Eye (tissue), 1 donor: ENCODE results near the gene BMPER.

Experiments
- DNase-seq: peaks from one replicate; pipeline ENCODE4 v3.0.0-alpha.2; 2015

BMPER gene

DNA sequence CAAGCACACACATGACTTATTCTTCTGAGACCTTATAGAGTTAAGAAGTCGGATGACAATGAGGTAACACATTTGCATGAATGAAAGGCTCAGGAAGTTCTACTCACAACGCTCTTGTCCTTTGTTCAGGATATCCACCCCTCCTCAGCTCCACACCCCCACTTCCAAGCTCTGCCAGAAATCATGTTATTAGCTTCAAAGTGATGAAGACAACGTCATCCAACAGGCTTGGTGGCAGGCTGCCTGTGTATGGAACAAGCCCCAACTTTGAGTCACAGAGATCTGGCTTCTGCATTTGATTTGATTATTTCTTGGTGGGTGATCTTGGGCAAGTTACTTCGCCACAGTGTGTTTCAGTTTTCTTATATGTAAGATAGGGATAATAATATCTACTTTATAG lies 12.4 kb upstream of the BMPER start:
- DNase-seq = no peak

DNA sequence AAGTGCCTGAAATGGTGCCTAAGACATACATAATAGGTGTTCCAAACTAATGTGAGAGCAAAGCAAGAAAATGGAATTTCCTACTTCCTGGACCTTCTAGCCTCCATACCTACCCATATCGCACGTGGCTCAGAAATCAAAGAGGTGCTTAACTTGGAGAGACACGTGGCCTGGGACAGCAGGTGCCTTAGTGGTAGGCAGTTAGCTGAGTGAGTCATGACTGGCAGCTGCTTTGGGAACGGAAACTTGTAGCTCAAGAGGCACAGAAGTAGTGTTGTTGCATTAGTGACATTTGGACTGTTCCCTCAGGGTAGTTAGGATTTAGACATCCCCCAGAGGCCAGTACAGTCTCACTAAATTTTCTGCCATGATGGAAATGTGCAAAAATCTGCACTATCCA lies 12.0 kb upstream of the BMPER start:
- no peak for DNase-seq

DNA sequence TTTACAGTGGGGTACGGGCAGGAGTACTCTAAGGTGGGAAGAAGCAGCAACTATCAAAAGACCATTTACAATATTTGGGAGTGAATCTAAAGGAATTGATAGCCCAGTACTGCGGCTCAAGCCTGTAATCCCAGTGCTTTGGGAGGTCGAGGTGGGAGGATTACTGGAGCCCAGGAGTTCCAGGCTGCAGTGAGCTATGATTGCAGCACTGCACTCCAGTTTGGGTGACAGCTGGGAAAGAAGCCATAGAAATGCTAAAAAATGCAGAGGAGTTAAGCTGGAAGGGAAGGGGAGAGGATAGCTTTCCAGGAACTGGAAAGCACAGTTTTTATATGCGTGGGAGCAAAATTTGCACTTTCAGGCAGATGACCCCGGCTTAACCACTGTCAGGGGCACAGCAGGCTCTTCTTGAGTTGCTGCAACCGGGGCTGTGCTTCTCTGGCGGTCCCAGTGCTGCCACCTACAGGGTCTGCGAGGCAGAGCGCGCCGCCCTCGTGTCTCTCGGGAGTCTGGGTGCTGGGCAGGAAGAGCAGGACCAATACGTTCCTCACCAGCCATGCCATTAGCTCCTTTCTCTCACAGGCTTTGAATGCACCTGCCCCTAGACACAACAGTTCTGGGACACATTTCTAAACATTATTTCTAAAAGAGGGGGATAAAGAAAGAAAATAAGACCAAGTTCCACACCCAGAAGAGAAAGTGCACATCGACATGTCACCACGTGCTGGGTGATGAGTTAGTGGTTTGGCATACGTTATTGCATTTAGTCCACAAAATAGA lies 10.1 kb upstream of the BMPER start:
- DNase-seq = peak; percentile 91

DNA sequence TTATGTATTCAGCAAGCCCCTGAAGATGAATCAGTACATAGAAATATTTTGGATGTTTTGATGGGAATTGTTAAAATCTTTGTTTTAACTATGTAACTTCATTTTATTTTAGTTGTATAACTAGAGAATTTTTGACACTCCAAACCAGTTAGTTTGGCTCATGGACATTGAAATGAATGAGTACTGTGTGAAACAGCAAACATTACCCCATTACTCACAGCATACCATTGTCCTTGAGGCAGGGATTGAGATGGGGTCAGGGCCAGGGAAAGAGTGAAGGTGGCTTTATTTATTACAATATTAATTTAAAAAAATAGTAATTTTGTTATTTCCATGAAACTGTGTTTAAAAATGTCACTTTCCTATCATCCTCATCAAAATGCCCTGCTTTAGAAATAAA lies 4.8 kb upstream of the BMPER start:
- DNase-seq = no peak

DNA sequence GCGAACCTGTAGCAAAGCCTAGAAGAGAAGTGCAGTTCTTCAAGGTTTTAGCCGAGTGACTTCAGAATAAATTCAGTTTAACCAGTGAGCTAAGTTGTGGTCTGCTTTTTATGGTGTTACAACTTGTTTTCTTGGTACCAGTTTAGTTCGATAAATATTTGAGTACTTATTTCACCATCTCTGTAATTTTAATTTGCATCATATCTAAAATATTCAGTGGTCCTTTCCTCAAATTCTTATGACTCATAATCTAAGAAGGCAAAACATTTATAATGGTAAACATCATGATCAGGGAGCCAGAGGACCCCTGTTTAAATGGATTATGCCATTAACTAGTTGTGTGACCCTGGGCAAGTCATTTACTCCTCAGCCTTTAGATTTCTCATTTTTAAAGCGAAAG lies 4.1 kb upstream of the BMPER start:
- DNase-seq = no peak

DNA sequence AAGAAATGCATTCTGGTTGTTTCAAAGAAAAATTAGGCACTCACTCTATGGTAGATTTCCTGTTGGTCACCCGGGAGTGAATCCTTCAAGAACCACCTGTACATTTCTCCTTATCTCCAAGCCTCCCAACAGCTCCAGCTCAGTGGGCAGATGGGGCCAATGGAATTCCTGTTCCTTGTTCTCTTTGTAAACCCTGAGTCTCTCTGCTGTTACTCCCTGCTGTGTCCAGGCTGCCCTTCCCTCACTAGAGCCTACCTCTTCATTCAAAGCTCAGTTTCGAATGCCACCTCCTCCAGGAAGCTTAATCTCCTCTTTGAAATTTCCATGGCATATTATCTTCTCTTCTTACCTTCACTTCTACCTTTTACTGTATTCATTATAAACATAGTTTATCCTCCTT lies 3.5 kb upstream of the BMPER start:
- no peak for DNase-seq

DNA sequence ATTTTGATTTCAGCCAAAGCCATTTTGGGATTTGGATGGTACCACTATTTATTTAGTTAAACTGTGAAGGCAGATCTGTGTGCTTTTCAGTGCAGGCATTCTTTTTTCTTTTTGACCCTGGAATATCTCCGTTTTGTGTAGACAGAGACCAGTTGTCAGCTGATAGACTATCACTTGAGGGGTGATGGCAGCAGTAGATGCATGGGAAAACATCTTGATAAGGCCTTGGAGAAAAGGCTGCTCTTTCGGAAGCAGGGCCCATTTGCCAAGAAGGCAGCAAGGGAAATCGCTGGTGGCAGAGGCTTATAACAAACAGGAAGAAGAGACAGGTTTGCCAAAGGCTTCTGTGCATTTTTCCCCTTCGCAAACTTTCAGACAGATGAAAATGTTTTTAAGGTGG lies 2.6 kb upstream of the BMPER start:
- no peak for DNase-seq

DNA sequence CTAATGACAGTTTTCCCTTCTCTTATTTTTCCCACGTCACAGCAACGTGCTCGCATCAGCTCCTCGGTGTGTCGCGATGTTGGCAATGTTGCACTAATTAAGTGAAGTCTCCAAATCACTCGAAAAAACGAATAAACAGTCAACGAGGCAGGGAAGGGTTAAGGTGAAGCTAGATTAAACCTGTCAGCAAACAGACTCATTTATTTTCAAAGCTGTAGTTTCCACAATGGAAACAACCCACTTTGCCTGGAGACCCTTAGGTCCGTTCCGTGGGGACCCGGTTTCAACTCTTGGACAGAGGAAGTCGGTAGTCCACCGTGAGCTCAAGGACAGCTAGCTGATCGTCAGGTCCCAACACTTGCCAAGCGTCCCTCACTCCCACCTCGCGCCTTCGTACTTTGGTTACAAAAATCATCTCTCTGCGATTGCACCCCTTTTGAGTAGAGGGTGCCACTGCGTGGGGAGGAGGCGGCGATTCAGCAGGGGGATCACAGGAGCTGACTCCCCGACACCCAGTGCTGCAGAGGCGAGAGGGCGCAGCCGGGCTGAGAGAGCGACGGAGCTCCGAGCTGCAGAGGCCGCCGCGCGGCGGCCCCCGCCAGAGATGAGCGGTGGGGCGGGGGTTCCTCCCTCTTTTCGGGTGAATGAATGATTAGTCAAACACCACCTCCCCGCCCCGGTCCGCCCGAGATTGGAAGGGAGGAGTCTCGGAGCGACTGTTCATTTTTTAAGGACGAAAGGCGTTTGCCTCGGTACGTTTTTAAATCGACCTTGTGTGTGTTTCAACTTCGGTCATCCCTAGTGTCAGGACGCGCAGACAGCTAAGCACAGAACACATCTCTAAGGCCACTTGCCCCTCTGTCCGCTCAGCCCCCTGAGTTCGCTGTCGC lies 1.3 kb upstream of the BMPER start:
- DNase-seq = peak; percentile 85

DNA sequence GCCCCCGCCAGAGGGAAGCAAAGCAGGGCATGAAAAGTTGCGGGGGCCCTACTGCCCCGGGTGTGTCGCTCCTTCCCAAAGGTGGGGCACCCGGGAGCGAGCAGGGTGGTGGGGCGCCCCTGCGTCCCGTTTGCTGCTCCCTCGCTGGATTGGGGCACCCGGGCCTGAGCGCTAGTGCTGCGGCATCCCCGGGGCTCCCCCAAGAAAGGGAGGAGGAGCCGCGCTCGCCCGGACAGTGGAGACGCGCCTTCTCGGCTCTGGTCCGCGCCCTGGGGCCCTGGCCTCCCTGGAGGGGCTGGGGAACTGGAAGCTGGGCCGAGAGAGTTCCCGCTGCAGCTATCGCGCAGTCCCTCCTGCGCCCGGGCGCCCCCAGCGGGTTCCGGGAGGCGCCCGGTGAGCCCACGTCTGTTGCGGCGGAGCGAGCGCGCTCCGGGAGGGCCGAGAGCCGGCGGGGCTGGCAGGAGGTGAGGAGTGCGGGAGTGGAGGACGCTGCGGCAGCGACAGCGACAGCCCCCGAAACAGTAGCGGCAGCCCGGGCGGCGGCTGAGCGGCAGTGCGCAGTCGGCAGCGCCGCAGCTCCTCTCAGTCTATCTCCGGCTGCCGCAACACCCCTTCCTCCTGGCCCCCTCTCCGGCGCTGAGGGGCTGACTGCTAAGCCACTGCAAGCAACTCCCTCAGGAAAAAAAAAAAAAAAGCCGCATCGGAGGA lies 504 bp upstream of the BMPER start:
- DNase-seq = peak; percentile 86

DNA sequence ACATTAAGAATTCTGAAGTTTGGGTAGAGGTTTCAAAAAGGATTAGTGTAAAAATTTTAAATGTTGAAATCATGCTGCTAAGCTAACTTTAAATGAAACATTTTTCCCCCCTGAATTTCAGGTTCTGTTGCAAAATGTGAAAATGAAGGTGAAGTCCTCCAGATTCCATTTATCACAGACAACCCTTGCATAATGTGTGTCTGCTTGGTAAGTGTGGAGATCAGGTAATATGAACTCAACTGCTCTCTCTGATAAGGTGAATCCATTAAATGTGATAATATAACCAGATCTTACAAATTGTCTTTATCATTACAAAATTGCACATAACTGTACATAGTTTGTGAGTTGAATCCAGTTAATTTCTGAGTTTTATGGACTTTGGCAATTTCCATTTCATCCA lies 1.4 kb downstream of the BMPER start:
- DNase-seq = no peak

DNA sequence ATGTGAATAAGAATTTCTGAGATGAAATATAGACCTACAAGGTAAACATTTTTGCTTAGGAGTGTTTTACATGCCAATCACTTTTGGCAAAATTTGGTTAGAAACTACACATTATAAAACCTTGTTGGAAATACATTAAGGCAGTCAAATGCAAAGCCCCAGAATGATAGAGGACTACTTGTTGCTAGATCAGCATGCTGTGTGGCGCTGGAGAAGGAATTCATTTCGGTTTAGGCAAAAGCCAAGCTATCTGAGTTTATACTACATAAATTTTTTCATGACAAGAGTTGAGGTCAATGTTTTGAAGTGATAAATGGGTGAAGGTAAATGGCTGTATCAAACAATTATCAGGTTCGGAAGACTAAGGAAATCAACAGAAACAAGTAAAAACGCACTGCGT lies 2.3 kb downstream of the BMPER start:
- no peak for DNase-seq

DNA sequence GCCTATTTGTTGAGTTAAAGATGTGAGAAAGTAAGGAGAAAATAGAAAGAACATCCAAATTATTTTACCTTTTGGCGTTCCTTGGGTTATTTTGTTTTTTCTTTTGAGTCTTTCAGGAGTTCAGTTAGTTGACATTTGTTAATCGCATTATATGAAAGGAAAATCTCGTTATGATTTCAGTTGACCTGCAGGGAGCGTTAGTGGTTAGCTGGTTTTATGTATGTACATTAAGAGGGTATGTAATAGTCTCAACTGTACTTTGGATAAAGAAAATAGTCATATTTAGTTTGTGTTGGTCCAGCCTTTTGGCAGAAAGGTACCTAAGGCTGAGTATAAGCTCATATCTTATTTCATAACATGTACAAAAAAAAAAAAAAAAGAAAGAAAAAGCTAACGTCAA lies 4.0 kb downstream of the BMPER start:
- no peak for DNase-seq

DNA sequence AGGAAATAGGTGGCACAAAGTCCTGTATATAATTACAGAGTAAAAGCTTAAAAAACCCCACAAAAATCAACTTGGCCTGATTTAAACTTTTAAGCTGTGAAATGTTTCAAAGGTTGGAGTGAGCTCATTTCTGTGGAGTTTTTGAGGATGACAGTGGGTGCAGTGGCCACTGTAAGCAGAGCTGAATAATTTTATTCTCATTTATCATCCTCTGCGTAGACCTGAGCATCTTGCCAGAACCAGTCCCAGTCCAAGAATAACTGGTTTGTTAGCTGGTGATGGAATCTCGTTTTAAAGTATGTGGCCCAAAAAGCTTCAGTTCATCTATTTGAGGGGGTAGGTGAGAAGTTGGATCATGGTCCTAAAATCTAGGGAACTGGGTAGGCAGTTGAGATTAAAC lies 4.4 kb downstream of the BMPER start:
- no peak for DNase-seq

DNA sequence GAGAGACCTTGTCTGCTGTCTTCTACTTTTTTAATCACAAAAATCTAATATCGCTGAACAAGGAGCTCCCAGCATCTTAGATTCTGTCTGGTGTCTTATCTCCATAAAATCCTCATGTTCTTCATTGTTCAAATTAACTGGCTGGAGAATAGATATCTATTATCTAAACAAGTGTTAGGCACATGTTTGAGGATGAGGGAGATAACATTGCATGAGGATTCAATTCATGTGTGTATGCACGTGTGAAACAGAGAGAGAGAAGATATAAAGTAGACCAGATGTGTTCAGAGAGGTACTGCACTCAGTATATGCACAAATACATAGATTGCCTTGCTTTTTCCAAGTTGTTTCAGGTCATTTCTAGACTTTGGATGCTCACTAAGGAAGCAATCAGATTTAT lies 5.4 kb downstream of the BMPER start:
- no peak for DNase-seq

DNA sequence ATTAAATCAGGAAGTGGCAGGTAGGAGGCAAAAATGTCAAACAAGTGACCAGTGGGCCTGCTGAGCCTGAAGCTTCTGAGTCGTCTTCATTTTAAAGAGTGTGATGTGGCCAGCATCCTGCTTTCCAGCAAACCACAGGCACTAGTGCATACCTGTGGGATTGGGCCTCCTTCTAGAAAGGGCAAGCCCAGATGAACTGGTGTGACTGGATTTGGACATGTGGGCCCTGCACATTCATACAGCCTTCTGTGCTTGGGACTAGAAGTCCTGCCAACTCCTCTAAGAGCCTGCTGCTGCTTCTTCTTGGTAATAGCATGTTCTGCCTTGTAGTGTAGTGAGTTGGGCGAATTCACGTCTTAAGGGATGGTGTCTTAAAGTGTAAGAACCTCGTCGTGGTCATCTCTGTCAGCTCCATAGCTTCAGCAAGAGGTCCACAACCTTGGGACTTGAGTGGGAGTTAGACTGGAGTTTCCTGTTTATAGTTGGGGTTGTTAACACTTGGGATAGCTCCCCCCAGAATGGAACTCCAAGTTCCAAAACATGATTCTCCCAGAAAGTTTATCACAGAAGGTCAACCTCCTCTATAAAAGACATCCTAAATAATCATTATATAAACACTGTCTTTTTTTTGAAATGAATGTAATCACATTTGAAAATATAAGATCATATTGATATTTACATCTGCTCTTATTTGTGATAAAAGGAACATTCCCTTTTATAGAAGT lies 11.2 kb downstream of the BMPER start:
- no peak for DNase-seq

DNA sequence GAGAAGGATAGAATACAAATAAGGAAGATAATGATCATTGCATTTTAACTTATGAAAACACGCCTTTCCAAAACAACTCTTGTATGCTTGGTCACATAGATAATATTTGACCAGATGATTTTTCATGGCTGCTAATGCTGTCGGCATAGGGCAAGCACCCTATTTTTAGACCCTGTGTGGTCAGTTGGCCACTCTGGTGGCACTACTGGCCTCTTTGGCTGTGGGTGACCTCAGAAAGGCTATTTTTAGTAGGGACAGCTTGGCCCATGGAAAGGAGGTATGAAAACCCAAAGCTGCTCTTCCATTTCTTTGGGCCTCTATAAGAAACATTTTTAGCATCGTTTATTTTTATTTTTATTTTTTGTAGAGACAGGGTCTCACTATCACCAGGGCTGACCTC lies 12.3 kb downstream of the BMPER start:
- DNase-seq = no peak

DNA sequence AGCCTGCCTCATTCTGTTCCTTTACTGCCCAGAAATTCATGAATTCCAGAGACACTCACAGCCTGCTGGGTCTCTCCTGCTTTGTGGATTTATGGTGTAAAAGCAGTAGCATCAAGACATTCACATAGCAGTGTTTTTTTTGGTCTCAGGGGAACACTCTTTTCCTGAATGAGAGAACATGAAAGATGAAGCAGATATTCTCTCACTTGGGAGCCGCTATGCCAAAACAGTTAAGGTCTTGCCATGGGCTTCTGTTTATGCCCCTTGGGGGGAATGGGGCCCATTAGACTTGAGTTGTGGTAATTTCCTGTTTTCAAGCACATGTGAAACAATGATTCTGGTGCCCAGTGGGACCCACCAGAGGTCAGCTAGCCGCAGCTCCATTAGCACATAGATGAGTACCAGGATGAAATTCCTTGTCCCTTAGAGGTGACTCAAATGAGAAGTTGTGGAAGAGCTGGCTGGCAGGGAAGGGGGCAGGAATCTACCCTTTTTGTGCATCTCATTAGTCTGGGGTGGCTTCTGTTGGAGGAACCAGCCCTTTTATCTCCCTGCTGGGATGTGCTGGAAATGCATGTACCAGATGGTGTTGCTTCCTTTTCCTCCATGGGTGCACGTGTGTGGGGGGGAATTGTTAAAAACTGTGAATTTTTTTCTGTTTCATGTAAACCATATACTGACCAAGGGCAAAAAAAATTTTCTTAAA lies 13.3 kb downstream of the BMPER start:
- peak; percentile 54 for DNase-seq

DNA sequence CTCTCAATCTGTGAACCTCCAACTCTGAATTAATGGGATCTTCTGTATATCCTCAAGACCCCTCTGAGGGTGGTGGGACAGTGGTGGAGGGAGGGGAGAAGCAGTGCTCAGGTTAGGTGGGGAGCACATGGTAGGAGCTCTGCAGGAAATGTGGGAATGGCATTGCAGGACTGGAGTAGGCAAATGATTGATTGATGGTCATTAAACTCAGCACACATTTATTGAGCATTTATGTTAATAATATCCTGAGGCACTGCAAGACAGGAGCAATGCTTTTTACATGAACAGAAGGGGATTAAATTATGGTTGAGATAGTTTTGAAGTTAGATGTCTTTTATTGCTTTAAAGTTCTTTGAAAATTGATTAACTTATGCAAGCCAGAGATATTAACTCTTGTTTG lies 14.1 kb downstream of the BMPER start:
- no peak for DNase-seq

DNA sequence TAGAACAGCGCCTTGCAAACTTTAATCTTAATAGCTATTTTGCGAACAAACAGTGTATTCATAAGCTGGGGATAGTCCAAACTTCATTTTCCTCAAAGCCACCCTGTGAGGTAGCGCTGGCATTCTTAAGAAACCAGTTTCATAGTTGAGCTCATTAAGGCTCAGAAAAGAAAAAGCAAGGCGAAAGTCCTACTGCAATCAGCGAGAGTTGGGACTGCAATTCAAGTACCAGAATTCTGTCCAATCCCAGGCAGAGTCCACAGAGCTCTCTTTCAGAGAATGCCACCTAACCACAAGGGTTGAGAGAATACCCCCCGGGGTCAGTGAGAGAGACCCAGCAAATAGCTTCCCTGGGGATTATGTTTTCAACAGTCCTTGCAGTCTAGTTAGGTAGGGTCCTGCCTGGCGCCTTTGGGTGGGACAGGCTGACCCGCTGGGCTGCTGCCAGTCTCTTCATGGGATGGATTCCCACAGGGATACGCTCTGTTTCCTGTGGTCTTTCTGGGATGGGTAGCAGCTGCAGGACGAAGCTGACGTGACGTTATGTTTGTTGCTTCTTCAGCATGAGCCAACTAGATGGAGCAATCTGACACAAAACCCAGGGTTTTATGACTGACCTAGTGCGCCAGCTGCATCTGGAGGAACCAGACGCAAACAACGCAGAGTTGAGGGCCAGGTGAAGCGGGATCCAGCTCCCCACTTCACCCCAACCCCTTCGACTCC lies 16.0 kb downstream of the BMPER start:
- DNase-seq = no peak

DNA sequence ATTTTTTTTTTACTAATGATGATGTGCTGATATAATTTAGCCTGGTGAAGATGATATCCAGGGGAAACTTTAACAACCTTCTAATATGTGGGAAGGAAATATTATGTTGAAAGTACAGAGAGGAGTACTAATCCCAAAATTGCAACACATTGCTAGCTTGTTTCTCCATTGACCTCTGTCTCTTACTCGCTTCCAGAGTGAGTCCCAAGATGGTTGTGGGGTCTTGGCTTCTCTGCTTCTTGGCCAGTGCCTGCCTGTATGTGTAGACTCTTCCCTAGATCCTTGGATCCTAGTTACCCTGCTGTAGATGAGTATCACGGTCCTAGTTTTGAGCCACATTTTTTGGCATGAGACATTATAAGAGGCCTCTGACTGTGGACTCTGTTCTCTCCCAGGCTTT lies 17.5 kb downstream of the BMPER start:
- no peak for DNase-seq

DNA sequence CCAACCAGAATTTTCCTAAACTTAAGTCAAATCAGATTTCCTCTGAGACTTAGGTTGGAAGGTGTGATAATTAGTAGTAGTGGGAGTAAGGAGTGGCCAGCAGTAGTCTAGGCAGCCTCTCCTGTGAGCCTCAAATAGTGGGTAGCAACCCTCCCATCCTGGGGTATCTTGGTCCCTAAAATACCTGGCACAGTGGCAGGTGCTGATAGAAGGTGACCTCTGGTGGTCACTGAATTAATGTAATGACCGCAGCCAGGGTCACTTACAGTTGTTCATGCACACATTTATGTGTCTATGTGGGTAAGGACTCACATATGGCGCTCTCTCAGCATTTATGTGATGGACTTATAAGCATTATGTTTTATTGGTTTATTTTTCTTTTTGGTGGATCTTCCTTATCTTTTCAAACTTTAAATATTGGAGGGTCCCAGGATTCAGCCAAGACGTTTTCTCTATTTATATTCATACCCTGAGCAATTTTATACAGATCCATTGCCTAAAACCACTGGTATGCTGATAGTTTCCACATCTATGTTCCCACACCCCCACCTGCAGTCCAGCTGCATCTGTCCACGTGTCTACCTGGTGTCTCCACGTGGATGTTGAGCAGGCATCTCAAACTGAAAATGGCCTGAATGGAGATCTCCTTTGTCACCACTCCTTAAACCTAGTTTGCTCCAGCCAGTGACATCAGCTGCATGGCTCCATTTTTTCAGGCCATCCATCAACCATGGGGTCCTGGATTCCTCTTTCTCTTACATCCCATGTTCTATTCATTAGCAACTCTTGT lies 18.3 kb downstream of the BMPER start:
- no peak for DNase-seq
